ENCODE data around the gene TRABD. TPM values are rescaled to one million over a fixed set of nuclear protein-coding genes. Genes with fewer than 3 reads are reported as not detected.

The TRABD gene
- total RNA-seq, 3 donors from 2014 or later: 17.3 to 35.7 (median 28.2) TPM

DNA sequence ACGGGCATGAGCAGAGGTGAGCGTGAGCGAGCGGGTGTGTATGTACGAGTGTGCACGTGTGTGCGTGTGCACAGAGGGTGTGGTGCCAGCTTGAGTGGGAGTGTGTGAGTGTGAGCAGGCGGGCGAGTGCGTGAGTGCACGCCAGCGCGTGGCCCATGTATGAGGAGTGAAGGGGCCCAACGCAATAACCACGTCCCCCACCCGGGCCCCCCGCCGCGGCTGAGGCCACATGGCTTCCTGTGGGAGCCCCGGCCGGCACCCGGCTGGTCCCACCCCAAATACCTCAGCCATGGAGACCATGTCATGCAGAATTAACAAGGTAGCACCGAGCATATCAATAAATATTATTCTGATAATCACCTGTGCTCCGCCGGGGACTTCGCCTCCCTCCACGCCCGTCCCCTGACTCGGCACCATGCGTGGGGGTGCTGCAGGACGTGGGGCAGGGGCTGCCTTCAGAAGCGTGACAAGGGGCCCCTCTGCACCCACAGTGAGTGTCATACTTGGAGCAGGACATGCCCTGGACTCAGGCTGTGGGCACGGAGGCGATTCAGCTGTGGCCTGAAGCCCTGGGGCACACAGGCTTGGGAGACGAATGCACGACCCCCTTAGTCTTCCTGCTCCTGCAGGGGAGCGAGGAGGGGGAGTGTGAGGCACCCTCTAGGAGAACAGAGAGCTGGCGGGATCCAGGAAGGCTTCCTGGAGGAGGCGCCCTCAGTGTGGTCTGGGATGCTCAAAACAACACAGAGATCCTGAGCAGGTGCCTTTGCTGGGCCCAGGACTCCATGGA is 5.6 kb upstream of the TRABD start:
- intact Hi-C loops (cut with DNase I; ENCODE audit: low total_unique reads): loop anchor here (10.0 kb wide), 1 partner anchor 225 kb away; no protein-coding TSS in a partner anchor
- Histone ChIP-seq H3K4me3 (no peak overlapping the region), H3K36me3 (no peaks in the 10 kb centered on the region), H3K4me1 (peaks cover 0 to 7% of the 10 kb centered on the region in 2 donors), H3K27me3 (no peaks in the 10 kb centered on the region), H3K27ac (no peak overlapping the region), H3K9me3 (no peaks in the 10 kb centered on the region)
- TF ChIP-seq, protein P1, sequence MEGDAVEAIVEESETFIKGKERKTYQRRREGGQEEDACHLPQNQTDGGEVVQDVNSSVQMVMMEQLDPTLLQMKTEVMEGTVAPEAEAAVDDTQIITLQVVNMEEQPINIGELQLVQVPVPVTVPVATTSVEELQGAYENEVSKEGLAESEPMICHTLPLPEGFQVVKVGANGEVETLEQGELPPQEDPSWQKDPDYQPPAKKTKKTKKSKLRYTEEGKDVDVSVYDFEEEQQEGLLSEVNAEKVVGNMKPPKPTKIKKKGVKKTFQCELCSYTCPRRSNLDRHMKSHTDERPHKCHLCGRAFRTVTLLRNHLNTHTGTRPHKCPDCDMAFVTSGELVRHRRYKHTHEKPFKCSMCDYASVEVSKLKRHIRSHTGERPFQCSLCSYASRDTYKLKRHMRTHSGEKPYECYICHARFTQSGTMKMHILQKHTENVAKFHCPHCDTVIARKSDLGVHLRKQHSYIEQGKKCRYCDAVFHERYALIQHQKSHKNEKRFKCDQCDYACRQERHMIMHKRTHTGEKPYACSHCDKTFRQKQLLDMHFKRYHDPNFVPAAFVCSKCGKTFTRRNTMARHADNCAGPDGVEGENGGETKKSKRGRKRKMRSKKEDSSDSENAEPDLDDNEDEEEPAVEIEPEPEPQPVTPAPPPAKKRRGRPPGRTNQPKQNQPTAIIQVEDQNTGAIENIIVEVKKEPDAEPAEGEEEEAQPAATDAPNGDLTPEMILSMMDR (IDR thresholded peaks at IDR 0.05): no peak
- no peak for TF ChIP-seq POLR2AphosphoS5 (IDR thresholded peaks at IDR 0.05)
- no peak for TF ChIP-seq POLR2A (IDR thresholded peaks at IDR 0.05)
- DNase-seq (ENCODE audit: low spot score in 2 of 2): no peak

DNA sequence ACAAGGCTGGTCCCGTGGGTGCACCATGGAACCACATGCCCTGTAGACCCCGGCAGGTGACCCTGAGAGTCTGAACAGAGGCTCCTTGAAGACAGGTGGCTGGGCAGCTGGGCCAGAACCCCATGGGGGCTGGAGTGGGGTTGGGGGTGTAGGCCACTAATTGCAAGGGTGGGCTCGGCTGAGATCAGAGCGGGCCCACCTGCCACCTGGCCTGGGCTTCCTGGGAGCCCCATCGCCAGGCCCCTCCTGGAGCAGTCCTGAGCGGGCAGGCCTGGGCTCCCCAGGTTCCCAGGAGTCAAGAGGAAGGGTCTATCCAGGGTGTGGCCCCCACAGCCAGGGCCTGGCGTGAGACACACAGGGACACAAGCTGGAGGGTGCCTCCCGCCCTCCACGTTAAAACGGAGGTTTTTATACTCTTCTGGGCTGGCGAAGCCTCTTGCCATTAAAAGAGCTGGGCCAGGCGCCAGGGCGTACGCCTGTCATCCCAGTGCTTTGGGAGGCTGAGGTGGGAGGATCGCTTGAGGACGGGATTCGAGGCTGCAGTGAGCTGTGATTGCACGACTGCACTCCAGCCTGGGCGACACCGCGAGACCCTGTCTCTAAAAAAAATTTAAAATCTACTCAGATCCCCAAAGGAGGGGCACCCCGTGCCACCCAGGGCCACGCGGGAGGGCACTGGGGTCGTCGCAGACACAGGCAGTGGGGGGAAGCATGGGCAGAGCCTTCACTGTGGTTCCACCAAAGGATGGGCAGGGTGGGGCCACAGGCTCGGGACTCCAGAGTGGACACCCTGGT is 4.8 kb upstream of the TRABD start:
- intact Hi-C loops (cut with DNase I; ENCODE audit: low total_unique reads): loop anchor here (10.0 kb wide), 1 partner anchor 226 kb away; no protein-coding TSS in a partner anchor
- no peak for DNase-seq (ENCODE audit: low spot score in 2 of 2)
- no peaks in the 10 kb centered on the region for H3K9me3 ChIP-seq

GRCh38 chr22:50182176-50183081 is 3.3 kb upstream of the TRABD start:
- peak; percentile 80 to 85 for DNase-seq (ENCODE audit: low spot score in 2 of 2)
- Histone ChIP-seq H3K36me3 (no peaks in the 10 kb centered on the region), H3K4me3 (no peak overlapping the region), H3K27me3 (no peaks in the 10 kb centered on the region), H3K4me1 (peaks cover 5 to 7% of the 10 kb centered on the region in 2 donors), H3K27ac (peak overlapping the region; percentile 62 to 75), H3K9me3 (no peaks in the 10 kb centered on the region)
- TF ChIP-seq, protein P1 (IDR thresholded peaks at IDR 0.05): no peak
- TF ChIP-seq POLR2AphosphoS5 (IDR thresholded peaks at IDR 0.05): no peak
- intact Hi-C loops (cut with DNase I; ENCODE audit: low total_unique reads): loop anchor here (10.0 kb wide), 1 partner anchor 228 kb away; no protein-coding TSS in a partner anchor

More for the DNA sequence above, 4.8 kb upstream of the TRABD start:
- Histone ChIP-seq H3K4me3 (no peak overlapping the region), H3K36me3 (no peaks in the 10 kb centered on the region), H3K4me1 (peaks cover 0 to 7% of the 10 kb centered on the region in 2 donors), H3K27ac (no peak overlapping the region), H3K27me3 (no peaks in the 10 kb centered on the region)
- TF ChIP-seq, protein P1 (IDR thresholded peaks at IDR 0.05): no peak
- TF ChIP-seq POLR2A (IDR thresholded peaks at IDR 0.05): no peak
- no peak for TF ChIP-seq POLR2AphosphoS5 (IDR thresholded peaks at IDR 0.05)

DNA sequence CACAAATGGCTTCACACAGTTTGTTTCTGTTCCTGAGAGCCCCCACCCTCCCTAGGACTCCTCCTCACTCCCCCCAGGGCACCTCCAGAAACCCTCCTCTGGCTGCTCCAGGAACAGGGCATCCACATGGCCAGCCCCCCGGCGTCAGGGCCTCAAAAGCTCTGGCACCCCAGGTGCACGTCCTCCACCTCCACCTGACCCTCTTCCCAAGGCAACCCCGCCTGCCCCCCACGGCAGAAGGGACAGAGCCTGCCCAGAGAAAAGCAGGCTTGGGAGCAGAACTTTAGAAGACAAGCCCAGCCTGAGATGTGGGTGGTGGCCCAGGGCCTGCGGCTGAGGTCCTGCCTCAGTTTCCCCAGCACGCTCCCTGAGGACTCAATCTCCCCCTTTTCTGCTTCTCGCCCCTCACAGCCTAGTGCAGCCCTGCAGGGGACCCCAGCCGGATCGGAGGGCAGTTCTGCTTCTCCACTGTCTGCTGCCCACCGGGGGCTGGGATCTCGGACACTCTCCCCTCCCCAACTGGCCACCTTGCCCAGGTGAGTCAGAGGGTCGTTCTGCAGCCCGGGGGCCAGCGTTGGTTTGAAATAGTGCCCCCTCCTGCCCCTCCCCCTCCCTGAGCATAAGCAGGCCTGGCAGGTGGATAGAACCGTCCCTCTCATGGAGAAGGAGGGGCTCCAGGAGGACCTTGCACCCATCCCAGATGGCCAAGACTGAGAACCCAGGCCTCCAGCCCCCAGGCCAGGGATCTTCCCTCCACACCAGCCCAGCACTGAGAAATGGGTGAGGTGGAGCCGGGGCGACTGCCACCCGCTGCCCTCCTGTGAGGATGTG is 2.4 kb upstream of the TRABD start:
- H3K27ac ChIP-seq: peak overlapping the region; percentile 62 to 75
- intact Hi-C loops (cut with DNase I; ENCODE audit: low total_unique reads): loop anchor here (10.0 kb wide), 1 partner anchor 229 kb away; no protein-coding TSS in a partner anchor
- no peaks in the 10 kb centered on the region for H3K27me3 ChIP-seq
- no peak overlapping the region for H3K4me3 ChIP-seq
- DNase-seq (ENCODE audit: low spot score in 2 of 2): no peak
- H3K4me1 ChIP-seq: peaks cover 5 to 7% of the 10 kb centered on the region in 2 donors
- no peaks in the 10 kb centered on the region for H3K36me3 ChIP-seq
- no peaks in the 10 kb centered on the region for H3K9me3 ChIP-seq
- TF ChIP-seq POLR2AphosphoS5 (IDR thresholded peaks at IDR 0.05) (no peak), POLR2A (IDR thresholded peaks at IDR 0.05) (no peak)
- TF ChIP-seq, protein P1 (IDR thresholded peaks at IDR 0.05): no peak

Measured in breast epithelium (tissue), 4 donors.